ENCODE data around the gene LRRC7.

LRRC7 gene

GRCh38 chr1:69592341-69592740 is 24.6 kb downstream of the LRRC7 start:
- no peak for DNase-seq

GRCh38 chr1:69595486-69595885 is 27.8 kb downstream of the LRRC7 start:
- no peak for DNase-seq

GRCh38 chr1:69611316-69611715 is 43.6 kb downstream of the LRRC7 start:
- DNase-seq: no peak

GRCh38 chr1:69613414-69613813 is 45.7 kb downstream of the LRRC7 start:
- no peak for DNase-seq

GRCh38 chr1:69638673-69639072 is 71.0 kb downstream of the LRRC7 start:
- DNase-seq: no peak

- no peak for DNase-seq
These were observed 71.4 kb downstream of the LRRC7 start for GRCh38 chr1:69639159-69639558.

- no peak for DNase-seq
These were observed 75.5 kb downstream of the LRRC7 start for GRCh38 chr1:69643266-69643665.

GRCh38 chr1:69645477-69645876 is 77.8 kb downstream of the LRRC7 start:
- DNase-seq: no peak

- DNase-seq: no peak
These were observed 80.8 kb downstream of the LRRC7 start for GRCh38 chr1:69648486-69648885.

- no peak for DNase-seq
These were observed 81.8 kb downstream of the LRRC7 start for GRCh38 chr1:69649383-69649990.

- DNase-seq: no peak
These were observed 83.1 kb downstream of the LRRC7 start for GRCh38 chr1:69650779-69651178.

- no peak for DNase-seq
These were observed 83.9 kb downstream of the LRRC7 start for GRCh38 chr1:69651656-69652055.

GRCh38 chr1:69657971-69658370 is 90.2 kb downstream of the LRRC7 start:
- no peak for DNase-seq

GRCh38 chr1:69661686-69662085 is 94.0 kb downstream of the LRRC7 start:
- no peak for DNase-seq

GRCh38 chr1:69662321-69662720 is 94.6 kb downstream of the LRRC7 start:
- DNase-seq: no peak

GRCh38 chr1:69671363-69672010 is 103.8 kb downstream of the LRRC7 start:
- DNase-seq: no peak

- no peak for DNase-seq
These were observed 105.6 kb downstream of the LRRC7 start for GRCh38 chr1:69673321-69673720.

GRCh38 chr1:69679965-69680364 is 112.2 kb downstream of the LRRC7 start:
- DNase-seq: no peak

- no peak for DNase-seq
These were observed 118.8 kb downstream of the LRRC7 start for GRCh38 chr1:69686367-69686984.

- no peak for DNase-seq
These were observed 120.5 kb downstream of the LRRC7 start for GRCh38 chr1:69688193-69688592.

- no peak for DNase-seq
These were observed 123.5 kb downstream of the LRRC7 start for GRCh38 chr1:69691179-69691578.

GRCh38 chr1:69693921-69694675 is 126.4 kb downstream of the LRRC7 start:
- no peak for DNase-seq

GRCh38 chr1:69697340-69697739 is 129.6 kb downstream of the LRRC7 start:
- no peak for DNase-seq

GRCh38 chr1:69700770-69701169 is 133.0 kb downstream of the LRRC7 start:
- DNase-seq: no peak

Measured in stimulated activated CD4-positive, alpha-beta T cell treated with anti-CD3 and anti-CD28 coated beads, Interleukin-12 subunit alpha, Interleukin-12 subunit beta, amount 100 ng/mL, for 4 hours (primary cell).